ENCODE data around the gene DTHD1. TPM values are rescaled to one million over a fixed set of nuclear protein-coding genes. Genes with fewer than 3 reads are reported as not detected.

Gene DTHD1
- total RNA-seq, 5 donors from 2014 or later (not counting 1 experiment from before 2014, with no cell fraction given): 0.79 to 7.9 (median 2.5) TPM

GRCh38 chr4:36278789-36279188, 2.6 kb upstream of the DTHD1 start:
- 20% methylated on average over 1 of the region's 2 CpGs for WGBS (ENCODE audit: insufficient coverage)
- peak in 1 of 35 experiments; percentile 40 for DNase-seq
- peak in 1 of 4 experiments; percentile 48 for ATAC-seq (replicated peaks in 1 of 4)
- no peaks in the 10 kb centered on the region for H3K27me3 Mint-ChIP-seq
- POLR2A ChIA-PET: no interaction called here
- Histone ChIP-seq H3K4me3 (ENCODE audit: control insufficient read depth in 1 of 2, extremely low read depth in 1 of 2, low read length in 1 of 2) (no peak overlapping the region), H3K4me1 (ENCODE audit: control insufficient read depth in 1 of 2, extremely low read depth in 1 of 2, insufficient read depth in 2 of 2, low read length in 2 of 2) (peaks cover 6% of the 10 kb centered on the region in 2 experiments), H3K9me3 (no peaks in the 10 kb centered on the region), H3K36me3 (ENCODE audit: control insufficient read depth in 2 of 2, extremely low read depth in 1 of 2, insufficient read depth in 1 of 2, low read length in 1 of 2) (no peaks in the 10 kb centered on the region), H3K27ac (ENCODE audit: low read length) (no peak overlapping the region), H3K27me3 (replicated peaks in 1 of 2; ENCODE audit: control insufficient read depth in 2 of 2, extremely low read depth in 1 of 2, insufficient read depth in 2 of 2, low read length in 1 of 2) (no peaks in the 10 kb centered on the region)
- no peaks in the 10 kb centered on the region for H3K9me3 Mint-ChIP-seq
- H3K4me3 Mint-ChIP-seq: no peak overlapping the region
- no peaks in the 10 kb centered on the region for H3K36me3 Mint-ChIP-seq
- H3K4me1 Mint-ChIP-seq: peaks cover 12 to 44% (median 30%) of the 10 kb centered on the region in 3 donors
- CTCF ChIA-PET: no interaction called here
- H3K27ac Mint-ChIP-seq: peak overlapping the region in 1 of 2 donors; percentile 17

- no peak for DNase-seq
- Histone ChIP-seq H3K27me3 (replicated peaks in 1 of 2; ENCODE audit: control insufficient read depth in 2 of 2, extremely low read depth in 1 of 2, insufficient read depth in 2 of 2, low read length in 1 of 2) (no peaks in the 10 kb centered on the region), H3K4me3 (ENCODE audit: control insufficient read depth in 1 of 2, extremely low read depth in 1 of 2, low read length in 1 of 2) (no peak overlapping the region), H3K4me1 (ENCODE audit: control insufficient read depth in 1 of 2, extremely low read depth in 1 of 2, insufficient read depth in 2 of 2, low read length in 2 of 2) (peaks cover 6% of the 10 kb centered on the region in 2 experiments), H3K9me3 (no peaks in the 10 kb centered on the region), H3K36me3 (ENCODE audit: control insufficient read depth in 2 of 2, extremely low read depth in 1 of 2, insufficient read depth in 1 of 2, low read length in 1 of 2) (no peaks in the 10 kb centered on the region), H3K27ac (ENCODE audit: low read length) (peak overlapping the region; percentile 87)
- no peaks in the 10 kb centered on the region for H3K27me3 Mint-ChIP-seq
- WGBS (ENCODE audit: insufficient coverage): 71% methylated on average over 2 of the region's 4 CpGs
- H3K4me1 Mint-ChIP-seq: peaks cover 12 to 60% (median 46%) of the 10 kb centered on the region in 3 donors
- H3K9me3 Mint-ChIP-seq: no peaks in the 10 kb centered on the region
- ATAC-seq (replicated peaks in 1 of 4): no peak
- H3K4me3 Mint-ChIP-seq: no peak overlapping the region
- CTCF ChIA-PET: interaction anchor here (0.6 to 1.0 kb wide), 4 partner anchors 15 to 1290 kb away, joined by 3 to 4 read pairs (median 4); no protein-coding TSS in a partner anchor
- no peaks in the 10 kb centered on the region for H3K36me3 Mint-ChIP-seq
- H3K27ac Mint-ChIP-seq: peak overlapping the region in 1 of 2 donors; percentile 25
- POLR2A ChIA-PET: interaction anchor here (0.9 to 1.0 kb wide), 2 partner anchors 38 to 40 kb away, joined by 3 to 4 read pairs; no protein-coding TSS in a partner anchor
These were observed 861 bp upstream of the DTHD1 start for GRCh38 chr4:36280555-36280954.

- H3K4me1 Mint-ChIP-seq: peaks cover 23 to 71% (median 61%) of the 10 kb centered on the region in 3 donors
- POLR2A ChIA-PET: interaction anchor here in 1 of 2 donors (0.5 to 1.6 kb wide), 4 partner anchors 15 to 111 kb away, joined by 3 to 10 read pairs (median 3); partner anchors contain the start of gene ARAP2
- ATAC-seq (replicated peaks in 1 of 4): no peak
These were observed 1.2 kb downstream of the DTHD1 start for GRCh38 chr4:36282503-36283030.

GRCh38 chr4:36283912-36284465, 2.6 kb downstream of the DTHD1 start:
- Mint-ChIP-seq H3K27ac (peak overlapping the region; percentile 80 to 94), H3K4me1 (peaks cover 17 to 68% (median 61%) of the 10 kb centered on the region in 3 donors)
- POLR2A ChIA-PET: no interaction called here

More at GRCh38 chr4:36282503-36283030, 1.2 kb downstream of the DTHD1 start:
- peaks cover 6 to 8% of the 10 kb centered on the region in 2 experiments for H3K4me1 ChIP-seq (ENCODE audit: control insufficient read depth in 1 of 2, extremely low read depth in 1 of 2, insufficient read depth in 2 of 2, low read length in 2 of 2)
- DNase-seq: no peak
- H3K27me3 ChIP-seq (replicated peaks in 1 of 2; ENCODE audit: control insufficient read depth in 2 of 2, extremely low read depth in 1 of 2, insufficient read depth in 2 of 2, low read length in 1 of 2): no peaks in the 10 kb centered on the region
- H3K27ac ChIP-seq (ENCODE audit: low read length): peak overlapping the region; percentile 87
- Mint-ChIP-seq H3K36me3 (no peaks in the 10 kb centered on the region), H3K27me3 (no peaks in the 10 kb centered on the region), H3K27ac (peak overlapping the region; percentile 45 to 84), H3K4me3 (peak overlapping the region; percentile 57 to 71 (median 65)), H3K9me3 (peaks cover 0 to 3% (median 0%) of the 10 kb centered on the region in 3 donors)
- CTCF ChIA-PET: interaction anchor here in 1 of 2 donors (1.5 kb wide), 2 partner anchors 15 to 41 kb away, joined by 3 to 5 read pairs; no protein-coding TSS in a partner anchor
- peak overlapping the region in 1 of 2 donors; percentile 39 for H3K4me3 ChIP-seq (ENCODE audit: control insufficient read depth in 1 of 2, extremely low read depth in 1 of 2, low read length in 1 of 2)
- H3K9me3 ChIP-seq: no peaks in the 10 kb centered on the region
- H3K36me3 ChIP-seq (ENCODE audit: control insufficient read depth in 2 of 2, extremely low read depth in 1 of 2, insufficient read depth in 1 of 2, low read length in 1 of 2): no peaks in the 10 kb centered on the region

GRCh38 chr4:36285784-36286480, 4.5 kb downstream of the DTHD1 start:
- Mint-ChIP-seq H3K4me3 (peak overlapping the region; percentile 28 to 58 (median 43)), H3K9me3 (peaks cover 0 to 3% (median 0%) of the 10 kb centered on the region in 3 donors), H3K27me3 (no peaks in the 10 kb centered on the region), H3K4me1 (peaks cover 12 to 58% (median 50%) of the 10 kb centered on the region in 3 donors), H3K27ac (peak overlapping the region; percentile 94 to 96), H3K36me3 (no peaks in the 10 kb centered on the region)
- Histone ChIP-seq H3K27ac (ENCODE audit: low read length) (peak overlapping the region; percentile 87), H3K4me3 (ENCODE audit: control insufficient read depth in 1 of 2, extremely low read depth in 1 of 2, low read length in 1 of 2) (no peak overlapping the region), H3K36me3 (ENCODE audit: control insufficient read depth in 2 of 2, extremely low read depth in 1 of 2, insufficient read depth in 1 of 2, low read length in 1 of 2) (no peaks in the 10 kb centered on the region), H3K9me3 (no peaks in the 10 kb centered on the region), H3K4me1 (ENCODE audit: control insufficient read depth in 1 of 2, extremely low read depth in 1 of 2, insufficient read depth in 2 of 2, low read length in 2 of 2) (peaks cover 2 to 4% of the 10 kb centered on the region in 2 experiments), H3K27me3 (replicated peaks in 1 of 2; ENCODE audit: control insufficient read depth in 2 of 2, extremely low read depth in 1 of 2, insufficient read depth in 2 of 2, low read length in 1 of 2) (no peaks in the 10 kb centered on the region)
- ChIA-PET CTCF (interaction anchor here (0.5 to 2.5 kb wide), 8 partner anchors 18 to 116 kb away, joined by 3 to 10 read pairs (median 5); no protein-coding TSS in a partner anchor), POLR2A (interaction anchor here (0.6 to 1.6 kb wide), 9 partner anchors 15 to 109 kb away, joined by 3 to 10 read pairs (median 3); no protein-coding TSS in a partner anchor)
- WGBS (ENCODE audit: insufficient coverage): no CpG with 5 or more reads among the region's 6 CpGs
- ATAC-seq (replicated peaks in 1 of 4) (peak; percentile 94 to 97 (median 96)), DNase-seq (peak in 34 of 35 experiments; percentile 10 to 85 (median 42))

More at GRCh38 chr4:36283912-36284465, 2.6 kb downstream of the DTHD1 start:
- Histone ChIP-seq H3K36me3 (ENCODE audit: control insufficient read depth in 2 of 2, extremely low read depth in 1 of 2, insufficient read depth in 1 of 2, low read length in 1 of 2) (no peaks in the 10 kb centered on the region), H3K4me1 (ENCODE audit: control insufficient read depth in 1 of 2, extremely low read depth in 1 of 2, insufficient read depth in 2 of 2, low read length in 2 of 2) (peaks cover 2 to 11% of the 10 kb centered on the region in 2 experiments), H3K27me3 (replicated peaks in 1 of 2; ENCODE audit: control insufficient read depth in 2 of 2, extremely low read depth in 1 of 2, insufficient read depth in 2 of 2, low read length in 1 of 2) (no peaks in the 10 kb centered on the region), H3K27ac (ENCODE audit: low read length) (peak overlapping the region; percentile 87), H3K4me3 (ENCODE audit: control insufficient read depth in 1 of 2, extremely low read depth in 1 of 2, low read length in 1 of 2) (peak overlapping the region in 1 of 2 donors; percentile 39), H3K9me3 (no peaks in the 10 kb centered on the region)
- Mint-ChIP-seq H3K4me3 (peak overlapping the region in 2 of 3 donors; percentile 29 to 71), H3K27me3 (no peaks in the 10 kb centered on the region), H3K9me3 (peaks cover 0 to 3% (median 0%) of the 10 kb centered on the region in 3 donors), H3K36me3 (no peaks in the 10 kb centered on the region)
- no CpG with 5 or more reads among the region's 2 CpGs for WGBS (ENCODE audit: insufficient coverage)
- CTCF ChIA-PET: no interaction called here
- ATAC-seq (replicated peaks in 1 of 4) (no peak), DNase-seq (no peak)

- no peaks in the 10 kb centered on the region for H3K36me3 Mint-ChIP-seq
- peaks cover 12 to 55% (median 45%) of the 10 kb centered on the region in 3 donors for H3K4me1 Mint-ChIP-seq
- peak overlapping the region; percentile 87 for H3K27ac ChIP-seq (ENCODE audit: low read length)
- H3K27me3 ChIP-seq (replicated peaks in 1 of 2; ENCODE audit: control insufficient read depth in 2 of 2, extremely low read depth in 1 of 2, insufficient read depth in 2 of 2, low read length in 1 of 2): no peaks in the 10 kb centered on the region
- H3K9me3 Mint-ChIP-seq: peaks cover 0 to 3% (median 0%) of the 10 kb centered on the region in 3 donors
- peak overlapping the region; percentile 3 to 58 (median 28) for H3K4me3 Mint-ChIP-seq
- ChIA-PET CTCF (interaction anchor here (0.5 to 2.5 kb wide), 8 partner anchors 19 to 115 kb away, joined by 3 to 10 read pairs (median 5); no protein-coding TSS in a partner anchor), POLR2A (interaction anchor here (0.9 to 1.6 kb wide), 6 partner anchors 16 to 108 kb away, joined by 3 to 10 read pairs (median 3); no protein-coding TSS in a partner anchor)
- DNase-seq (no peak), ATAC-seq (replicated peaks in 1 of 4) (peak in 3 of 4 experiments; percentile 5 to 20 (median 7))
- H3K36me3 ChIP-seq (ENCODE audit: control insufficient read depth in 2 of 2, extremely low read depth in 1 of 2, insufficient read depth in 1 of 2, low read length in 1 of 2): no peaks in the 10 kb centered on the region
- no peak overlapping the region for H3K4me3 ChIP-seq (ENCODE audit: control insufficient read depth in 1 of 2, extremely low read depth in 1 of 2, low read length in 1 of 2)
- H3K9me3 ChIP-seq: no peaks in the 10 kb centered on the region
- H3K4me1 ChIP-seq (ENCODE audit: control insufficient read depth in 1 of 2, extremely low read depth in 1 of 2, insufficient read depth in 2 of 2, low read length in 2 of 2): peaks cover 2 to 4% of the 10 kb centered on the region in 2 experiments
- peak overlapping the region; percentile 94 to 96 for H3K27ac Mint-ChIP-seq
- no peaks in the 10 kb centered on the region for H3K27me3 Mint-ChIP-seq
- WGBS (ENCODE audit: insufficient coverage): no CpG with 5 or more reads among the region's 4 CpGs
These were observed 5.1 kb downstream of the DTHD1 start for GRCh38 chr4:36286481-36286871.
